GDM1 (cell line): ENCODE measurements around the gene ZC3H13.
"Not testable (repeated sequence)": the region's sequence is repeated elsewhere in the genome, so short reads cannot be mapped to it uniquely, and the experiment has no call there.

Source experiments
- DNase-seq: peaks from one replicate; lab custom pipeline; 2025; lab: John Stamatoyannopoulos, UW

Gene ZC3H13

DNA sequence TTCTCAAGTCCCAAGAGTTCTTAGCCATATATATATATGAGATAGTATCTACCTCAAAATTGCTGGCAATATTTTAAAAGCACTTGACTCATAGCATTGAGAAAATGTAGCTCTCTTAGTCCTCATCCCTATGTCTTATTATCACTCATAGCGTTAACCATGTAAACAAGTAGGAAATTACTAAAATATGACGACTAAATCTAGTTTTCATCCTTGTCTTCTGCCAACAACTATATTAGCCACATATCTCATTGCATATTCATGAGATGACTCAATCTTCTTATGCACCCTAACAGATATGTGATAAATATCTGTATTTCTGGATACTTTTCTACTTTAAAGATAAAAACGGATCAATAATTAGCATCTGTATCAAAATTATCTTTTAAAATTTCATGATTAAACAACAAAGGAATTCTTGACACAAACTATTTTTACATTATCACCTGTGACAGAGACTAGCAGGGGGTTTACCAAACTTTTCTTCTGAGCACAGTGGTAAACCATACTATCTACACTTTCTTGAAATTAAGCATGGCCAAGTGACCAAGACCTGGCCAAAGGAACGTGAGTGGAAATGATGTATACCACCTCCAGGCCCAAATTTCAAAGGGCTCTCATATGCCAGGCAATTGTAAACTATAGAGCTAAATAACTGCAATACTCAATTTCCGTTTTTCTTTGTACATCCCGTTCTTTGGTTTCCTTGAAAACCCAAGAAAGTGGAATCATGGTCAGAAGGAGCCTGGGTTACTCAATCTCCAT is 45.7 kb downstream of the ZC3H13 start:
- DNase-seq: no peak

DNA sequence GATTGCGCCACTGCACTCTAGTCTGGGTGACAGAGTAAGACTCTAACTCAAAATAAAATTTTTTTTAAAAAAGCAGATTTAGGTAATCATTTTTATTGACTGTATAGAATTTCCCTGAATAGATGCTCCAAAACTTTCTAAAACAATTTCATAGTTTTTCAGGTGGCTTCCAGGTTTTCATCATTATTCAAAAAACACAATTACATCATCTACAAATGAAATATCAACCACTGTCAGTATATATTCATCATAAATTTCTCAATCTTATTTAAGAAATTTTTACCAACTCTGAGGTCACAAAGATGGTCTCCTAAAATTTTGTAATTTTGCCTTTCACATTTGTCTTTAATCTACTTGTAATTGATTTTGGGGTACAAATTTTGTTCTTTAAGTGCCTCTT is 48.1 kb downstream of the ZC3H13 start:
- no peak for DNase-seq

- no peak for DNase-seq
Observed at GRCh38 chr13:45996631-45997030, 55.9 kb downstream of the ZC3H13 start.

DNA sequence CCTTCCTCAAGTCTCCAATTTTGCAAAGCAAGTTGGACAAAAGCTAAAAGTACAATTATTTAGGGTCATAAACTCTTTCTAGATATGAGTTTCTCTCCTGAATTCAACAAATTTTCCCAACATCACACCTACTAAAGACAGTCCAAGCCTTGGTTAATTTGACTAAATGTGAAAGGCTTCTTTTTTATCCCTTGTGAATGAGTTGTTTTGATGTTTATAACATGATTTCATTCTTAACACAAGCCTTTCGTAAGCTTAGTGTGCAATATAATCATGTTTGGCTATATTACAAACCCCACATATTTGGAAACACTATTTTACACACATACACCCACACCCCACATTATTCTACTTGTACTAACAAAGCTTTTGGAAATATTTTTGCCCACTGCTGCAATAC is 57.3 kb downstream of the ZC3H13 start:
- DNase-seq: no peak

DNA sequence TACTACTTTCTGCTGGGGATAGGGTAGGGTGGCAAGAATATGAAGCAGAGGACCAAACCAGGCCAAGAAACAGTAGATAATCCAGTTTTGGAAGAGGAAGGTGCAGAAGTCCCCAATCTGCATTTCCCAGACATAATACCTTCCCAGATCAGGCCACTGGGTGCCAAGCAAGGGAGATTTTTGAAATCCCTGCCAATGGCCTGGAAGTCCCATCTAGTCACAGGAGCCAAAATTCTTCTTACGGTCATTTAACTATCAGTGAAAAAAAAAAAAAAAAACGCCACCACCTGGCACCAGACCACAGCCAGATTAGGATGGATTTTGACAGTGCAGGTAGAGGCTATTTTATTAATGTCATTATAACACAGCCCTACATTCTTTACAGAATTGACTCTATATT is 57.8 kb downstream of the ZC3H13 start:
- DNase-seq: no peak

DNA sequence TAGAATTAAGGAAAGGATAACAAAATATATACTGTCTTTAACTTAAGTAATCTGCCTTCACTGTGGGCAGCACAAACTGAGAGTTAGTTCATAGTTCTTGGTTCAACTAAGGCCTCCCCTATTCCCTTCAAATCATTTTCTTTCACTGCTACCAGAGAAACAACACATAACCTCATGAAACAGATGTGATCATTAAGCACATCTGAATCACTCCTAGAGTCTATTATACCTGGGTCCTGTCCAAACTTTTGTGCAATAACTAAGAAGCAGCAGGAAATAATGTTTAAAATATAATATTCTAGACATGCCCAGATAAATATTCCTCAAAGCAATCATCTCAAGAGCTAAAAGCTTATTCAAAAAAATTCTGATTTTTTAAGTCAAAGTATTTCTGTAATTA is 62.9 kb downstream of the ZC3H13 start:
- no peak for DNase-seq

- DNase-seq: not testable (repeated sequence)
Observed at GRCh38 chr13:45981127-45981526, 71.4 kb downstream of the ZC3H13 start.

- DNase-seq: no peak
Observed at GRCh38 chr13:45975337-45975736, 77.2 kb downstream of the ZC3H13 start.

- no peak for DNase-seq
Observed at GRCh38 chr13:45974500-45974899, 78.0 kb downstream of the ZC3H13 start.

DNA sequence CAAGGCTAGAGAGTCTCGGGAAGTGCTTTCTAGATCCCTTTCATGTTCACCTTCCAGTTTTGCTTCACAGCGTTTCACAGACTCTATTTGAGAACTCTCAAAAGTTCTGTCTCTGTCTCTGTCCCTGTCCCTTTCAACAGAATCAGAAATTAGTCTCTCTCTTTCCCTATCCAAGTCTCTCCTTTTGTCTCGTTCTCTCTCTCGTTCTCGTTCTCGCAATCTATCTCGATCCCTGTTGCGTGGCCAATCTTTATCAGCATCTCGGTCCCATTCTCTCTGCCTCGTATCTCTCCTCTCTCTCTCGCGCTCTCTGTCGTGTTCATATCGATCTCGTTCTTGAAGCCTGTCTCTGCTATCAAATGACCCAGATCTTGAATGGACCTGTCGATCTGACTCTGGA is 85.0 kb downstream of the ZC3H13 start:
- no peak for DNase-seq

DNA sequence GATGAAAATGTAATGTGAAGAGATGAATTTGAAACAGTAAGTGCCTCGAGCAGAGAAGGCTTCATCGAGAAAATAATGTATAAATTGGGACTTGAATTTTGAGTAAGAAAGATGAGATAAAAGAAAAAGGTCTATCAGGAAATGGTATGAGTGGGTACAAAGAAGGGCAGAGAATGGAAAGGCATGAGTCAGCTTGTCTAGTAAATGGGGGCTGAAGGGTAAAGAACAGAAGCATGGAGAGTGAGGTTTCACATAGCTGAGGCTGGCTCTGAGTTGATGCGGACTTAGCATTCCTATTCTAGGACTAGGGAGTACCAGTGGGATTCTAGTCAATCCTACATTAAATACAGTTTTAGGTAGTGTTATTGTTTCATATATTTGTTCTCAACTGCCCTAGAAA is 85.8 kb downstream of the ZC3H13 start:
- no peak for DNase-seq

- no peak for DNase-seq
Observed at GRCh38 chr13:45961468-45961867, 91.1 kb downstream of the ZC3H13 start.

DNA sequence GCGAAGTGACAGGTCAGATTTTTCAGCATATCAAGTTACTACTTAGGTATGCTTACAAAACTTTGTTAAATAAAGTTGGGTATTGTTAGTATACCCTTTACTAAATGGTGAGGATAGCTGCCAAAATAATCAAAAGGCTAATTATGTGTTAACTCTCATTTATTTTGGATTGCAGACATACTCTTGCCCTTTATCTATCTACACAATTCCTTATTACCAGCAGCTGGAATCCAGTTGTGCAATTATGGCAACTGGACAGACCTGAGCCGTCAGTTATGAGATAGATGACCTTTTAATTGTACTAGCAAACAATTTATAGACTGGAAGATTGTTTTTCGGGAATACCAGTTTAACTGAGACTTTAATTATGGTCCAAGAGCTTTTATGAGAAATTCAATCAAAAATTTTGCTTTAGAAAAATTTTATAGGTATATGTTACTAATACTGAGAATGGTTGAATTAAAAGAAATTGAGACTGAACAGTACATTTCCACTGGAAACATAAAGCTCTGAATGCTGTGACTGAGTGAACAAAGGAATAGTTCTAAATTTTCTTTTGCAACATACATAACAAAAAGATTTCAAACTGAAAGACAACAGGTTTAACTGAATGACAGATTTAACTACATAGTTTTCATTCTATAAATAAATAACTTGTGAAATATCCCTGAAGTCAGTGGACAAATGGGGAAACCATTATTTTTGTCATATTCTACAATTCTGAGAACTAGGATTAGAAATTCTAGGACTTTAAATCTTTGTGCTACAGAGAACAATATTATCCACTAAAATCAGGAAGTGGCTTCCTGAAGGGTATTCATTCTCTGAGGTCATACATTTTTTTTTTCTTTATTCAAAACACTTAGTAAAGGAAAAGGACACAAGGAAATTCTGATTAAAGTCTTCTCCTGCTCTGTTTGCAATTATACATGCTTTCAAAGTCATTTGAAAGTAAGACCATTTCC is 97.4 kb downstream of the ZC3H13 start:
- no peak for DNase-seq

GRCh38 chr13:45953082-45953481 is 99.5 kb downstream of the ZC3H13 start:
- DNase-seq: no peak

GRCh38 chr13:45951724-45952123 is 100.8 kb downstream of the ZC3H13 start:
- no peak for DNase-seq

GRCh38 chr13:45951166-45951565 is 101.4 kb downstream of the ZC3H13 start:
- DNase-seq: no peak

- DNase-seq: no peak
Observed at GRCh38 chr13:45950386-45951000, 102.1 kb downstream of the ZC3H13 start.

- DNase-seq: no peak
Observed at GRCh38 chr13:45949161-45949560, 103.4 kb downstream of the ZC3H13 start.

DNA sequence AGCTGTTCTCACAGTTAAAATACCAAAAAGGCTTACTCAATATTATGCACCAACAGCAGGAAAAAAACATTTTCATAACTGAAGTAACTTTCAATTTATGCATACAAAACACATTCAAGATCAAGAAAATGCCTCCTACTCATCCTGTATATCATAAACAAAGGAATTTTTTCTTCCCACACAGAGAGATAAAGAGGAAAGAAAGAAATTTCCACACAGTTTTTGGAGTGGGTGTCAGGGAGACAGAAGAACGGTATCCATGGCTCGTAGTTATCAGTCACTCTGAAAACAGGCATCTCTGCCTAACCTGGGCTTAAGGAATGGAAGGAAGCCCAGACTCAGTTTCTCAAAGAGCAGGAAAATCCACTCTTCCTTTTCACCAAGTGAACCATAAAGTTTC is 108.6 kb downstream of the ZC3H13 start:
- no peak for DNase-seq

DNA sequence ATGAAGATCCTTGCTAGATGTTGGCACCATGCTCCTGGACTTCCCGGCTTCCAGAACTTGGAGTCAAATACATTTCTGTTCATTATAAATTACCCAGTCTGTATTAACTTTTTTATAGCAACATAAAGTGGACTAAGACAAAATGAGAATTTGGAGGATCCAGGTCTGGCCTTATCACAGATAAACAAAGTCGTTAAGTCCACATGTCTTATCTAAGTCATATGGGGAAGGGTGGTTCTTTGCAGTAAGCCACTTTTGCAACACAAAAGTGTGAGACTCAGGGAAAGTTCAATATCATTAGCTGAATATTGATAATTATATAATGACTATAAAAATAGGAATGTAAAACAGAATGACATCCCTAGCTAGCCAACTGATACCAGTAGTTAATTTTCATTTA is 109.4 kb downstream of the ZC3H13 start:
- no peak for DNase-seq

GRCh38 chr13:45941261-45941660 is 111.3 kb downstream of the ZC3H13 start:
- no peak for DNase-seq

DNA sequence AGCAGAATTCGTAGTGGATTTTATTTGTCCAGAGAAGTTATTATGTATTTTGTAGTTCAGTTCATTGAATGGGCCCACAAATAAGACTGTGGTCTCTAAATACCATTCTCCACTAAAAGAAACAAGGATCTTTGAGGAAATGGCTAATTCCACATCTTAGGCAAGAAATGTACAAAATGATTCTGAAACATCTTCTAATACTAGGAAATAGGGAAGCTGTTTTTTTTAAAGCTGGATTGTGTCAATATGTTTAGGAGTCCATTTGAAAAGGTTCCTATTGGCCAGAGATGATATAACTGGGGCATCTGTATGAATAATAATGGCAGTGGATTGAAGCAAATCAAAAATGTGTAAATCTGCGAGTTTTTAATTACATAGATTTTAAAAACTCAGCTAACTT is 112.5 kb downstream of the ZC3H13 start:
- DNase-seq: no peak

DNA sequence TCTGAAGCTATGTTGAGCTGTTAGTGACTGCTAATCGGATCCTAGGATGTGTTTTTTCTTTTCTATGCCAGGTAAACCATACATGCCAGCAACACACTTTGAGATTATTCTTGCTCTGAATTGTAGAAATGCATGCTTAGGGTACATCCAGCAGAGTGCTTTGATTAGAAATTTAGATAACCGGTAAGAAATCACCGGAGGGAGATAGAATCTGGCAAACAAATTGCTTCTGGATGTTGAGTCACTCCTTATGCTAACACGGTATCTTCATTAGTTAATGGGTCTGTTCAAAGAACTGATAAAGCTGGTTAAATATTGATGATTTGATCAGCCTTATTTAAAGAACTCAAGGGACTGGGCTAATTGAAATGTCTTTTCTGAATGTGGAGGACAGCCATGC is 115.9 kb downstream of the ZC3H13 start:
- DNase-seq: no peak
